Activated CD4-positive, CD25-positive, alpha-beta regulatory T cell treated with anti-CD3 and anti-CD28 coated beads, Interleukin-2, amount 50 U/mL, for 72 hours (primary cell): ENCODE data around the gene ABL1.
"Not testable (repeated sequence)": the region's sequence is repeated elsewhere in the genome, so short reads cannot be mapped to it uniquely, and the experiment has no call there.

ENCODE experiments used
- DNase-seq: peaks from one replicate; pipeline ENCODE4 v3.0.0; 2021

Gene ABL1

DNA sequence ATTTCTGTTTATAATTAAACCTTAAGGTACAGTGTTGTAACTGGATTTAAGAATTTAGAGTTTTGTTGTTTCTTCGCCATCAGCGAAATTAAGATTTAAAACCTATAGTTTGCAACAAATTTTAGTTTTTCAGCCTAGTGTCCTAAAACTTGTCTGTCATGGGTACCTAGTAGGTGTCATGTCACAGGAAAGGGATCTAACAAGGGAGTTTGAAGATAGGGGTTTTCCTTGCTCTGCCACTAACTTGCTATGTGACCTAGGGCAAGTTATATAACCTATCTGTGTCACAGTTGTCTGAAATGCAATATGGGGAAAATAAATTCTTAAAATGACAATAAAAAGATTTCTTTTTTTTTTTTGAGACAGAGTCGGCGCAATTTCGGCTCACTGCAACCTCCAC lies 9.2 kb upstream of the ABL1 start:
- no peak for DNase-seq

DNA sequence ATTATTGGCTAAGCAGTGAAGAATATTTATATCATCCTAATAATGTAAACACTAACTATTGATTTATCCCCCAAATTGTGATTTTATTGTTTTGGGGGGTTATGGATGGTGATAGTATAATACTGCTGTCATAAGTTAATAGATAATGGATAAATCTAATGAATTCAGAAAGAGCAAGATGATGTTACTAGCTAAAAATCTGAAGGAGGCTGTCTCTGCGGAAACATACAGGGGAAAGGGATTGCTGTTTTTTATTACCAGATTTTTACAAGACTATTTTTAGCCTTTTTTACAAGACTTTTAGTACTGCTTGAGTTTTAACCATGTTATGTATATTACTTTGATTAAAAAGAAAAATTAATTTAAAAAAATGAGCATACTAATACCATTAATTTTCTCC lies 5.3 kb upstream of the ABL1 start:
- DNase-seq, result no peak

DNA sequence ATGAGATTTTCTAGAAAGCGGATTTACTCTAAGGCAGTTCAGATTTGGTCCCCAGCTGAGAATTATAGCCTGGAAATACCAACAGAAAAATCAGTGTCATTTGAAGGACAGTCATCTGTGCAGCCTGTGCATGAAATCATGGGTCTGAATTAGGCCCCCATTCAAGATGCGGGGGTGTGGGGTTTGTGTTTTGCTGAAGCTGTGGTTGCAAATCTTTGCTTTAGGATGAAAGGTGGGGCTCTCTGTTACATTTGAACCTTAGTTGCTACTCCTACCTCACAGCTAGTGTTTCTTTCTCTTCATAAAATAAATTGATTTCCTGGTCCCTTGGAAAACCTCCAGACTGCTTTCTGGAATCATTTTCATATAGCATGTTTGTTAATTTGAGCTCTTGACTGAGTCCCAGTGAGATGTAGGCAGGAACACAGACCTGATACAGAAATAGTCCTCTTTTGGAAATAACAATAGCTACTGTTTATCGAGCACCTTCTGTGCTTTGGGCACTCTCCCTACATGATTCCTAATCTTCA lies 4.8 kb upstream of the ABL1 start:
- no peak for DNase-seq

DNA sequence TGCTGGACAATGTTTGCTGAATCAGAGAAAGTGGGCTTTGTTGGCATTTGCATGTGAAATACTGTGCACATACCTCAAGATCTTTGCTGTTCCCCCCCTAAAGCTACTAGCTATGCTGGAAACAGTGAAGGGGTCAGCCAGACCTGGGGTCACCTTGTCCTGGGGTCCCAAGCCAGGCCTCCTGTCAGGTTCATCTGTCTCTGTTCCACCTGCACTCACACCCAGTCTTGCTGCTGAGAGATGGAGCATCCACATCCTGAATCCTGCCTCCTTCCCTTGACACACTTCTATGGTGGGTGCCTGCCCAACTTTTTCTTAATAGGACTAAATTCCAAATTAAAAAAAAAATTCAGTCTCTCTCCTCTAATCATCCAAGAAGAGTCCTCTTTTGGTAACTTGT lies 4.0 kb upstream of the ABL1 start:
- DNase-seq, result no peak

DNA sequence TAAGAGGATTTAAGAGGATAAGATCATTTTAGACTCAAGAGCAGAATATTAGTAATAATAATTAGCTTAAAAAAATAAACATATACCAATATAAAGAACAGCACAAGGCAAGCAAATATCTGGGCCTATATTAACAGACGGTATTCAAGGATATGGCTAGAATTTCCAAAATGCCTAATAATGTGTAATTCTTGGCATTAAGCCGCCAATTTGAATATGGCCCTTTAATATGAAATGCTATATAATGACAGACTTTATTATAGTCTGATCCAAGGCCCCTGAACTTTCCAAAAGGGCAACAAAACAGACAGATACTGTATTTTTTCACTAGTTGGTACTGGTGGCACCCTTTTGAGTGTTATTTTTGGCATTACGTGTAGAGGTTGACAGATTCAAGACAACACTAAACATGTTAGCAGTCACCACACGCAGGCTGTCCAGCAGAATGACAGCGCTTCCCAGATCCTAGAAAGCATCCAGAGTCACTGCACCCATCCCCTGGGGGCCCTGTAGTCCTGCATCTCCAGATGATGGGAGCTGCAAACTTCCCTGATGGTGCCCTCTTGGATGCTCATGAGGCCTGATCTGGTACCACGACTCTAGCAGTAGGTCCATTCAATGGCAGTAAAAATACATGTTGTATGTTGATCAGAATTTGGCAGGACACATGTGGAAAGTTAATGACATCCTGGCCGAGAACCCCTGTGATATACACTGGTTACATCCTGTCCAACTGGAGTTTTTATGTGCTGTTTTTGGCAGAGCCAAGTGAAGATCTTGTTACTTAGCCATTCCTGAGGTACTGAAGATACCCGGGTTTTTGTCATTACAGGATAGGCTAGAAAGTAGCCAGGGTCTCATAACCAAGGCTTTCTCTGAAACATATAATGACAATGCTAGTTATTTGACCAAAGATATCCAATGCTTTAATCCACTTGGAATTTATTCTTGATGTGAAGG lies 1.7 kb upstream of the ABL1 start:
- DNase-seq, result no peak

DNA sequence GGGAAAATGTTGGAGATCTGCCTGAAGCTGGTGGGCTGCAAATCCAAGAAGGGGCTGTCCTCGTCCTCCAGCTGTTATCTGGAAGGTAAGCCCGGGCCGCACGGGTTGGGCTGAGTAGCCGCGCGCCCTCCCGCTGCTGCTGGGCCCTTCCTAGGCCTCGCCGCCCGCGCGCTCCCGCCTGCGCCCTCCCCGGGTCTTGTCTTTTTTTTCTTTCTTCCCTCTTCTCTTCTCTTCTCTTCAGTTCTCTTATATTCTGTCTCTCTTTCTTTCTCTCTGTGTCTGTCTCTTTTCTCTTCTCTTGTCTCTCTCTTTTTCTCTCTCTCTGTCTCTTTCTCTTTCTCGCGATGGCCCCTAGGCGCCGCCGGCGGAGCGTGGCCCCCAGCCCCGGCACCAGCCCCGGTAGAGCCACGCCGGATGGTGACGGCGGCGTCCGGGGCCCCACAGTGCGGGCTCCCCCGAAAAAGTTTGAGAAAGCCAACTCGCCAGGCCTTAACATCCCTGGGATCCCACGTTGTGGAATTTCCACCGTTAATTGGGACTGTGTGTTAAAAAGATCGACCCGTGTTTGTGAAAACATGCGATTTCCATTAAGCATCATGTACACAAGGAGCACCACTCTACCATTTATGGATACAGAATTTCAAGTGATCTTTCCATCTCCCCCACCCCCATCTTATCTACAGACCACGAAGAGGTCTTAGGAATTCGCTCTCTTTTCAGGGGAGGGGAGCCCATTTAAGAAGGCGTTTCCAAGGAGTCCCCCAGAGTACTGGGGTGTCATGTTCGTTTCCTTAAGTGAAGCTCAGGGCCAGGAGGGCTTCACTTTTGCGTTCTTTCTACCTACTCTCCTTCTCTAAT lies 616 bp downstream of the ABL1 start:
- DNase-seq, result peak; percentile 33

DNA sequence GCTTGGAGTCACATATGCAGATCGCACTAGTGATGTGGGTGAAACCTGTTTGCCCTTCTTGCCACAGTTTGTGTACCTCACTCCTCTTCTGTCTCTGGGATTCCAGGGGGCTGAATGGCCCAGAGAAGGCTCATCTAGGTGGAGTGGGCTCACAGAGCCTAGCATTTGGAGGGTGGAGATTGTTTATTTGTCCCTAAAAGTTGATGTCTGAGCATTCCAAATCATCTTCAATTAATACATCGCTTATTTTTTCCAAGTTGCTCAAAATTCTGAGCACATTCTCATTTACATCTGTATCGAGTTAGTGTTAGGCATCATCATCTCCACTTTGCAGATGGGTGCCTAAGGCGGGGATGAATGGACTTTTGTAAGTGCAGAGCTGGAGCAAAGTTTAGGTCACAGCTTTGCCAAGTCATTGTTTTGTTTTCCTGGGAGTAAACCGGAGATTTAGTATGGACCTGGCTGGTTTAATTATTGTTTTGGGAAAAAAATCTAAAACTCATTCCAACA lies 2.0 kb downstream of the ABL1 start:
- DNase-seq, result no peak

DNA sequence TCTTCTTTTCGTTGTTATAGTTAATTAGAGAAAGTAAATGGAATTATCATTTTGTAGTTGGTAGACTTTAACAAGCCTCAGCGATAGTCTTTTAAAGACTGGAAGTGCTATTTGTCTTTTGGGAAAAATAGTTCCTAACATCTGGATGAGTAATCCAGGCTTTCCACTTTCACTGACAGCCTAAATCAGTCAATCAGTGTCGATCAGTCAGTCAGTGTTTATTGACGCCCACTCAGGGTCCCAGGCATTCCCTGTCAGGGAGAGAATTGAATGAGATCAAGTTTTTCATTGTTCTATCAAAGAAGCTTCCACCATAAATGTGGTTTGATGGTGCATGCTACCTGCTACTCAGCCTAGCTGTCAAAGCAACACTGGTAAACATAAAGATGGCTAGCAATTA lies 2.6 kb downstream of the ABL1 start:
- DNase-seq, result no peak

DNA sequence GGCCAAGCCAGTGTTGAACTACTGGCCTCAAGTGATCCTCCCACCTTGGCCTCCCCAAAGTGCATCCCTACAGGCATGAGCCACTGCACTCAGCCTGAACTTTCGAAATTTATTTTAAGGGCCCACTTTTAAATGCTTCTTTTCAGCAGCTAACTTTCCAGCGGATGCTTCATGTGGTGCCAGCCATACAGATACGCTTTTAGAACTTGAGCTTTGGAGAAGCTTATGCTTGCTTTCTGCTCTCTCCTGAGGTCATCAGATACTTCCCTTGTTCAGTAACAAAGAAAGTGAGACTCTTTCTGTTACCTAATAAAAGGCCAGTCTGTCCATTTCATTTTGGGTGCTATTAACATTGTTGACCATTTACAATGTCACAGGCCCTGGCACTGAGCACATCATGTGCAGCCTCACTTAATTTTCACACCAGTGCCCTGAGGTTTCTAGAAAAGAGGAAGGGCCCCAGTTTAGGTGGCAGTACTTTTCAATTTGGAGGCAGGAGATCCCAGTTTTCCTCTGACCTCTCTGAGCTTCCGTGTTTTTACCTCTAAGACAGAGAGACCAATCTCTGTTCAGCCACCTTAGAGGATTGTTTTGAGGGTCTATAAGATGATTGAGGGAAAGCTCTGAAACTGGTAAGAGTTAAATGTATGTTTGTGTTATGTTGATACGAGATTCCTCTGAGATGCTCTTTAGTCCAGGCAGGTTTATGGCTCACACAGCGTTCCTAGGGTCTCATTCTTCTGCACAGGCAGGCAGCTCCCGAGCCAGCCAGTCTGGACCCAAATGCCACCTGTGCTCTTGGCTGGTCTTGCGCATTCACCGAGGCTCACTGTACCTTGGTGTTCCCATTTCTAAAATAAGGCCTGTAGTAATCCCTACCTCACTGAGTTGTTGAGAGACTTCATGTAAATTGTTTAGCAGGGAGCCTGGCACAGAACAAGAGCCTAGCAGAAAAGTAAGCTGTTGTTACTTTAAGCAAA lies 4.4 kb downstream of the ABL1 start:
- DNase-seq, result no peak

DNA sequence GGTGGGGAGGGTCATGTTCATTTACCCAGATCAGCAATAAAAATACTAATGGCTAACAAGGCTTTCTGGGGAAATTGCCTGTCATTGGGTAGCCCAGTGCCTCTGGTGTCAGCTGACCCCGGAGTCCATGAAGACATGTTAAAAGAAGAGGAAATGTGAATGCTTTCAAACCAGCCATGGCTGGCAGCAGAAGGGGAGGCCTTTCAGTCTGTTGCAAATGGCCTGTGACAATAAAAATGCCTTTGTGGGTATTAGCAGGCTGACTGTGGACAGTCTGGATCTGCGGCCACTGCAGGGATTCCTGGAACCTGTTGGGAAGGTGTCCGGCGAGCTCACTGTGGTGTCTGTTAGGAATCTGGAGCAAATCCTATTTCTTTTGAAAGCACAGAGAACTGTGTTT lies 7.5 kb downstream of the ABL1 start:
- DNase-seq, result no peak

DNA sequence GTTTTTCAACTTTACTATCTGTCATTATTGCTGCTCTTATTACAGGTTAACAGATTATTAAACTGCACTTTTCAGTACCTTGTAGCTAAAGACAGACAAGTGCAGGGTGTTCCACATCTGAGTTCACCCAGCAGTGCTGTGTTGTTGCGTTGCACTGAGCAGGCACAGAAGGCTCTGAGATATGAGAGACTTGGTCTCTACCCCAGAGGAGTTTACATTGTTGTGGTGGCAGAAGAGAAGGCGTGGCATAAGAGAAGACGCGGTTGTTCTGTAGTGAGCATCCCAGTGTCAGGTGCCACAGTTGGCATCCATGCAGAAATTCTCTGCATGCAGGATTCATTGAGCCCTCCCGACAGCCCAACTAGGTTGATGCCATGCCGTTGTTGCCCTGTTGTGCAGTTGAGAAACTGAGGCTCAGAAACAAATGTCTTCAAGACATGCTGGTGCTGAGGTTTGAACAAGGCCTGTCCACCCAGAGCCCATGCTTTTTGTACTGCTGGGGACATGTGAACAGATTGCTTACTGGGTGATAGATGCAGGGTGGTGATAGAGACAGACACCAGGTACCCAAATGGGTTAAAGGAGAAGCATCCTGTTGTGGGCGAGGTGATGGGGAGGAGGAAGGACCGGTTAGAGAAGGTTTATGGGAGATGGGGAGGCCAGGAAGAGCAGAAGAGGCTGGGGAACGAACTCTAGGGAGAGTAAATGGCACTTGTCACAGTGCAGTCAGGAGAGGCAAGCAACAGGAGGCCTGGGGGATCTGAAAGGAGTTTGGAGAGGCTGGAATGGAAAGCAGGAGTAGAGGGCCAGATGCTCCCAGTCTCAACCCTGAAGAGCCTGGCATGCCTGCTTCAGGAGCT lies 8.2 kb downstream of the ABL1 start:
- DNase-seq, result no peak

DNA sequence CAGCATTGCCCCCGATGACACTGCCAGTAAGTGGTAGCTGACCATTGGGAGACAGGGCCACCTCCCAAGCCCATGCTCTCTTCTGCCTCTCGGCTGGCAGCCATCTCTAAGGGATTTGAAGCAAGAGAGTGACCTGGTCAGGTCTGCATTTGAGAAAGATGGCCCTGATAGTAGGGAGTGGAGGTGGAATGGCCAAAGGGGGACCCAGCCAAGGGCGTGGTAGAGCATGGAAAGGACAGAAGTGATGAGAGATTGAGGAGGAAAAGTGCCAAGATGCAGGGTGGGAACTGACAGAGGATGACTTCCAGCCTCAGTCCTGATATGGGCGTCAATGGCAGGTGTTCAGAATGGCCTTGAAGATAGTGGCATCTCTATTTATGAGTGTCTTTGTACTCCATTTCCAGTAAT lies 9.0 kb downstream of the ABL1 start:
- no peak for DNase-seq

DNA sequence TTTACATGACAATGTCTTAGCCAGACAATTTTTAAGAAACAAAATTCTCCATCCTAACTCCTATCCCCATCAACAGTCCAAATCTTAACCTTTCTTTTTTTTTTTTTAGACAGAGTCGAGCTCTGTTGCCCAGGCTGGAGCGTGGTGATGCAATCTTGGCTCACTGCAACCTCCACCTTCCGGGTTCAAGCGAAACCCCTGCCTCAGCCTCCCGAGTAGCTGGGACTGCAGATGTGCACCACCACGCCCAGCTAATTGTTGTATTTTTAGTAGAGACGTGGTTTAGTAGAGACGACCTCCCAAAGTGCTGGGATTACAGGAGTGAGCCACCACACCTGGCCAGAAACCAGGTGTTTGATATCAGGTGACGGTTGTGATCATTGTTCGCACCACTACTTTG lies 10.2 kb downstream of the ABL1 start:
- no peak for DNase-seq

DNA sequence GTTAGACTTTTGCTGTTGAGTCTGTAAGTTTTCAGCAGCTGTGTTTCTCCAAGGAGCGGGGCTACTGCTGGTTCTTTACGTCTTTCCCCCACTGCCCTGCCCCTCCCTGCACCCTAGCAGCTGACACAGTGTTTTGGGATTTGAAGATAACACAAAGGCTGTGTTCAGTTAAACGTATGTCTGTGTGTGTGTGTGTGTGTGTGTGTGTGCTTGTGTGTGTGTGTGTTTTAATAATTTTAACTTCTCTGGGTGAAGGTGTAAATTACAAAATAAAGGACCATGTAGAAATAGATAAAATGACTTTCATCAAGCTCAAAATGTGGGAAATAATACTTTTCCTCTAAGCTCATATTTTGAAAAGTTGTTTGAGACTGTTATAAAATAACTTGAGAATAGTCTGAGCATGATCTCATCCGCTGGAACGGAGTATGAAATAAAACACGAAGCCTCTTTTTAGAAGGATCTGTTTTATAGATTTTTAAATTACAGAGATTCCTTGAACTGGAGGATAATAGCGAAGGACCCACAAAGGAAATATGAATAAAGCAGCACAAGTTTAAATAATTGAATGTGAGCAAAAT lies 10.9 kb downstream of the ABL1 start:
- DNase-seq, result no peak

DNA sequence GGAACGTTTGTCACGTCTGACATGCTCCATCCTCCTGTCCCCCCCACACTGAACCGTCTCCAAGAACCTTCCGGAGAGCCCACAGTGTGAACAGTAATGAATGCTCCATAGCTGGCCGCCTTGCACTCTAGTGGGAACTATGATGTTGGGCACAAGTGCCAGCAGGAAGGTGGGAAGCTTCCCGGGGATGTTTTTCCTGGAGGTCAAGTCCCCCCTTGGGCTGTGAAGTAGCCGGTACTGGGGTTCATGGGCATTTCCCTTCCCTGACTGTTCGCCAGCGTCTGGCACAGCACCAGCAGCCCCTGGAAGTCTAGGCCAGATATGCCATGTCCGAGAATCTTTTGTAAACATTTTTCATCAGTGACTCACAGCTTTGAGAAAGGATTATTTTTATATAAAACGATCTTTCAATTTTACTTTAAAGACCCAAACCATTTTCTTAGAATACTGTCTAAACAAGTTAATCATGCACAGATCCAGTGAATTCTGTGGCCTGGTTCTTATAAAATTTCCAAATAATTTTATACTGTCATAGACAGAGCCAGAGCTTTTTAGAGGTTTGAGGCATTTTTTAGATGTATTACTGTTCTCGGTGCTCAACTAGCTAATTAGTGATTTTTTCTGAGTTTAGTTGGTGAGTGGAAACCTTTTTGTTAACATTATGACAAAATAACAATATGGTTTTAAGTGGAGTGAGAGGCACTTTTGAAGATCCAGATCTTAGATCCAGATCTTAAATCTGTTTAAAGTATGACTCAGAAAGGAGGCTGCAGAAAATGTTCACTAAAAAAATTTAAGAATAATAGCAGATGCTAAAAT lies 11.6 kb downstream of the ABL1 start:
- DNase-seq, result no peak

DNA sequence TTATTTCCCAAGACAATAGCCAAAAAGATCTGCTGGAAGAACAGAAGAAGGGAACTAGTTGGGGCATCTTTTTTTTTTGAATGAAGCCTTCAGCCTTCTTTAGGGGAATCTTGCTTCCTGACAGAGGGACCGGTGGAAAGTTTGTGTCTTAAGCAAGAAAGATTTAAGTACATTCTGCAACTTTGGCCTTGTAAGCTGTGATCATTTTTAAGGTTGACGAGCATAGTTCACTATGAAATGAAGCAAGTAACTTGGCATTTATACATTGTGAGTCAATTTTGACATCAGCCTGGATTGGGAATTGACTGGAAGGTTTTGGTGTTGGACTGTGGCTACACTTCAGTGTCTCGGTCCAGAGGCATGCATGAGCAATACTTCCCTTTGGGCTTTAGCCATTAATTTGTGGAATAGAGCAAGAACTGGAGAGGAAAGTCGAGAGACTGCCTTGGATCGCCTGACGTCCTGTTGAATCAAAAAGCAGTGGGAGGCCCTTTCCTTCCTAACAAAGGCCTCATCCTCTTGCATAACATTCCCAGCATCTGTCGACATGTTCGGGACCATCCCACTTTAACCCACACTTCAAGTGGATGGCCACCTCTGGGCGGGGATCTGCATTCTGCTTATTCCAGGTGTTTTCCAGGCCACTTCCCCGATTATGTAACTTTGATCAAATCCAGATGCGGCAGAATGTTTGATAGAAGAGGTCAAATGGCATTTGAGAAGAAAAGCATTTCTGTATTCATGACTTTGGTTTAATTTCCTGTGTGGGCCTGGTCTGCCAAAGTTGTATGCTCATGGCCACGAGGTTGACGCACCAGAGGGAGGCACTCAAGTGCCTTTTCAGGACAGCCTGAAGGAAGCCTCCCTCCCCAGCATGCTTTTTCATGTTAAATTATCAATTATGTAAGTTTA lies 12.5 kb downstream of the ABL1 start:
- no peak for DNase-seq

DNA sequence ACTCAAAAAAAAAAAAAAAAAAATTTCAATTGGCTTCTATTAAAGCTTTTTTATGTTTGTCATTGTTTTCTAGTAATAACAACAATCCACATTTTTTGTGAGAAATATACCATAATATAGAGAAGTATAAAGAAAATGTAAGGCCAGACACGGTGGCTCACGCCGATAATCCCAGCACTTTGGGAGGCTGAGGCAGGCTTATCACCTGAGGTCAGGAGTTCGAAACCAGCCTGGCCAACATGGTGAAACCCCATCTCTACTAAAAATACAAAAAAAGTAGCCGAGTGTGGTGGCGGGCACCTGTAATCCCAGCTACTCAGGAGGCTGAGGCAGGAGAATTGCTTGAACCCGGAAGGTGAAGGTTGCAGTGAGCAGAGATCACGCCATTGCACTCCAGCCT lies 13.5 kb downstream of the ABL1 start:
- not testable (repeated sequence) for DNase-seq

DNA sequence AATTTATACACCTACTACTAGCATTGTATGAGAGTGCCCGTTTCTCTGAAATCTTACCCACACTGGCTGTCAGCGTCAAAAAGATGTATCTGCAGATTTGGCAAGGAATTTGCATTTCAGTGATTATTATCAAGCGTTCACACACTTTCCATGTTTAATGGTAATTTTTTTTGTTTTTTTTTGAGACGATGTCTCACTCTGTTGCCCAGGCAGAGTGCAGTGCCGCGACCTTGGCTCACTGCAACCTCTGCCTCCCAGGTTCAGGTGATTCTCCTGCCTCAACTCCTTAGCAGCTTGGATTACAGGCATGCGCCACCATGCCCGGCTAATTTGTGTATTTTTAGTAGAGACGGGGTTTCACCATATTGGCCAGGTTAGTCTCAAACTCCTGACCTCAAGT lies 14.3 kb downstream of the ABL1 start:
- no peak for DNase-seq

DNA sequence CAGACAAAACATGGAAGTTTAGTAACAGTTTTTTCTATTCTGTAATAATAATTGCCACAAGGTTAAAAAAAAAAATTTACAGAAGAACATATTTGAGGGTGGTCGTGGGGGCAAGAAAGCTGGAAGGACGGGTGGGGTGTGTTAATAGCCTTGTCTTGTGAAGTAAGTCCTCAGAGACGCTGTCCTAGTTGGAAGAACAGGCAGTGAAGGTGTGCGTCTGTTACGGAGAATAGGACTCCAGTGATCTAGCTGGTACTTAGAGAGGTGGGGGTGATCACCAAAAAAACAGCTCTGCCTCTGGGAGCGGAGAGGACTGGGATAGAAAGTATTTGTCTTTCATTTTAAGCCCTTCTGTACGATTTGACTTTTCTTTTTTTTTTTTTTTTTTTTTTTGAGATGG lies 17.7 kb downstream of the ABL1 start:
- DNase-seq, result no peak
